NB4 (cell line): Measurements from ENCODE around the gene NPHP4.

Experiments used
- MYC ChIP-seq: IDR thresholded peaks from 2 replicates; pipeline ENCODE4 v1.6.1; 2011; ENCODE audit warnings: low read depth, low read length
- POLR2A ChIP-seq: IDR thresholded peaks from 2 replicates; pipeline ENCODE4 v1.6.1; 2011; ENCODE audit warnings: mild to moderate bottlenecking; ENCODE audit not compliant: insufficient read length; ENCODE audit errors: extremely low read depth
- TF ChIP-seq, protein P1 (sequence below): IDR thresholded peaks from one replicate; pipeline ENCODE4 v1.5.1; 2012; ENCODE audit warnings: low read depth, low read length
- TF ChIP-seq, protein P2 (sequence below): IDR thresholded peaks from 2 replicates; pipeline ENCODE4 v1.6.1; 2011; ENCODE audit warnings: low read depth, low read length

DNA sequence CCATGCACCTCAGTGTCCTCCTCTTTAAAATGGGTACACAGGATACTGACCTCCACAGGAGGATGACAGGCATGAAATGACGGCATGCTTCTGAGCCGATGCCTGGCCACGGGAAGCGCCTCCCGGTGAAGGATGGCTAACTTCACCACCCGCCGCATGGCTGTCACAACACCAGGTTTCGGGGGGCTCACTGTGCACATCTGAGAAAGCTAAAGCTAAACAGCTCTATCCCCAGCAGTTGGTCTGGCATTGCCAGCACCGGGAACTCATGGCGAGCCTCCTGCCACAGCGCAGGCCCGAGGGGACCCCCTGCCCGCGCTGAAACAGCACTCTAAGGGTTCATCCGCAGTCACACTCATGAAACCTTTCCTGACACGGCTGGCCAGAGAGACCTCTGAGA is 16.0 kb downstream of the NPHP4 start:
- TF ChIP-seq POLR2A (no peak), MYC (no peak)
- TF ChIP-seq, protein P1, sequence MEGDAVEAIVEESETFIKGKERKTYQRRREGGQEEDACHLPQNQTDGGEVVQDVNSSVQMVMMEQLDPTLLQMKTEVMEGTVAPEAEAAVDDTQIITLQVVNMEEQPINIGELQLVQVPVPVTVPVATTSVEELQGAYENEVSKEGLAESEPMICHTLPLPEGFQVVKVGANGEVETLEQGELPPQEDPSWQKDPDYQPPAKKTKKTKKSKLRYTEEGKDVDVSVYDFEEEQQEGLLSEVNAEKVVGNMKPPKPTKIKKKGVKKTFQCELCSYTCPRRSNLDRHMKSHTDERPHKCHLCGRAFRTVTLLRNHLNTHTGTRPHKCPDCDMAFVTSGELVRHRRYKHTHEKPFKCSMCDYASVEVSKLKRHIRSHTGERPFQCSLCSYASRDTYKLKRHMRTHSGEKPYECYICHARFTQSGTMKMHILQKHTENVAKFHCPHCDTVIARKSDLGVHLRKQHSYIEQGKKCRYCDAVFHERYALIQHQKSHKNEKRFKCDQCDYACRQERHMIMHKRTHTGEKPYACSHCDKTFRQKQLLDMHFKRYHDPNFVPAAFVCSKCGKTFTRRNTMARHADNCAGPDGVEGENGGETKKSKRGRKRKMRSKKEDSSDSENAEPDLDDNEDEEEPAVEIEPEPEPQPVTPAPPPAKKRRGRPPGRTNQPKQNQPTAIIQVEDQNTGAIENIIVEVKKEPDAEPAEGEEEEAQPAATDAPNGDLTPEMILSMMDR: no peak
- TF ChIP-seq, protein P2, sequence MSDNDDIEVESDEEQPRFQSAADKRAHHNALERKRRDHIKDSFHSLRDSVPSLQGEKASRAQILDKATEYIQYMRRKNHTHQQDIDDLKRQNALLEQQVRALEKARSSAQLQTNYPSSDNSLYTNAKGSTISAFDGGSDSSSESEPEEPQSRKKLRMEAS: no peak
